ENCODE measurements around the gene PPP1R36. TPM values are rescaled to one million over a fixed set of nuclear protein-coding genes. Genes with fewer than 3 reads are reported as not detected.
"Not testable (repeated sequence)": the region's sequence is repeated elsewhere in the genome, so short reads cannot be mapped to it uniquely, and the experiment has no call there.

PPP1R36 gene
- total RNA-seq, 1 experiment from 2014 or later, result 0.24 TPM

- DNase-seq, H3K36me3 ChIP-seq, H3K27ac ChIP-seq: not testable (repeated sequence)
These were observed 81.5 kb downstream of the PPP1R36 start for GRCh38 chr14:64631222-64631621.

GRCh38 chr14:64632056-64632455 lies 82.3 kb downstream of the PPP1R36 start:
- Histone ChIP-seq H3K9me3 (replicated peaks) (no peaks in the 10 kb centered on the region), H3K36me3 (no peaks in the 10 kb centered on the region)
- no peak for DNase-seq

More at GRCh38 chr14:64631222-64631621, 81.5 kb downstream of the PPP1R36 start:
- H3K9me3 ChIP-seq (replicated peaks); H3K4me1 ChIP-seq; H3K4me3 ChIP-seq; H3K27me3 ChIP-seq: not testable (repeated sequence)

GRCh38 chr14:64634558-64634957 lies 84.8 kb downstream of the PPP1R36 start:
- H3K27me3 ChIP-seq, result no peaks in the 10 kb centered on the region
- no peaks in the 10 kb centered on the region for H3K9me3 ChIP-seq (replicated peaks)
- no peak overlapping the region for H3K27ac ChIP-seq
- no peaks in the 10 kb centered on the region for H3K36me3 ChIP-seq
- H3K4me1 ChIP-seq, result no peaks in the 10 kb centered on the region; the same call in 1 of the 2 replicates
- DNase-seq, result no peak
- no peak overlapping the region for H3K4me3 ChIP-seq

More at GRCh38 chr14:64632056-64632455, 82.3 kb downstream of the PPP1R36 start:
- H3K4me1 ChIP-seq, result no peaks in the 10 kb centered on the region; the same call in 1 of the 2 replicates
- no peak overlapping the region for H3K4me3 ChIP-seq
- no peaks in the 10 kb centered on the region for H3K27me3 ChIP-seq
- no peak overlapping the region for H3K27ac ChIP-seq

GRCh38 chr14:64636208-64636979 lies 86.6 kb downstream of the PPP1R36 start:
- H3K27ac ChIP-seq, result no peak overlapping the region
- peak overlapping the region; percentile 18 for H3K4me3 ChIP-seq
- H3K4me1 ChIP-seq, result peaks cover 4% of the 10 kb centered on the region; the same call in 1 of the 2 replicates
- H3K27me3 ChIP-seq, result no peaks in the 10 kb centered on the region
- no peaks in the 10 kb centered on the region for H3K9me3 ChIP-seq (replicated peaks)
- H3K36me3 ChIP-seq, result no peaks in the 10 kb centered on the region
- peak; percentile 40 to 75 for DNase-seq

- Histone ChIP-seq H3K9me3 (replicated peaks) (no peaks in the 10 kb centered on the region), H3K27ac (no peak overlapping the region), H3K27me3 (no peaks in the 10 kb centered on the region), H3K4me3 (no peak overlapping the region), H3K36me3 (no peaks in the 10 kb centered on the region), H3K4me1 (peaks cover 4% of the 10 kb centered on the region; the same call in 1 of the 2 replicates)
- no peak for DNase-seq
These were observed 87.2 kb downstream of the PPP1R36 start for GRCh38 chr14:64636980-64637429.

GRCh38 chr14:64637735-64638473 lies 88.1 kb downstream of the PPP1R36 start:
- Histone ChIP-seq H3K36me3 (no peaks in the 10 kb centered on the region), H3K4me3 (no peak overlapping the region), H3K9me3 (replicated peaks) (no peaks in the 10 kb centered on the region), H3K27me3 (no peaks in the 10 kb centered on the region), H3K27ac (no peak overlapping the region), H3K4me1 (peaks cover 4% of the 10 kb centered on the region; the same call in 1 of the 2 replicates)
- no peak for DNase-seq

- no peak overlapping the region for H3K27ac ChIP-seq
- DNase-seq, result no peak
- H3K4me1 ChIP-seq, result peaks cover 4% of the 10 kb centered on the region; the same call in 1 of the 2 replicates
- H3K4me3 ChIP-seq, result no peak overlapping the region
- H3K9me3 ChIP-seq (replicated peaks), result no peaks in the 10 kb centered on the region
- no peaks in the 10 kb centered on the region for H3K36me3 ChIP-seq
- H3K27me3 ChIP-seq, result no peaks in the 10 kb centered on the region
These were observed 88.9 kb downstream of the PPP1R36 start for GRCh38 chr14:64638625-64639024.

Other genes starting within 250 kb of the PPP1R36 start
- gene MTHFD1, start 161.6 kb upstream of the PPP1R36 start, total RNA-seq (2014; rRNA removed; shearing (Covaris generic)), result 104 and 109 TPM in 2 replicates
- gene AKAP5, start 84.5 kb upstream of the PPP1R36 start, total RNA-seq (2014; rRNA removed; shearing (Covaris generic)), result 2.4 and 2.5 TPM in 2 replicates
- gene ZBTB25, start 46.1 kb upstream of the PPP1R36 start, total RNA-seq (2014; rRNA removed; shearing (Covaris generic)), result 4.8 and 7.0 TPM in 2 replicates
- gene ZBTB1, start 45.2 kb upstream of the PPP1R36 start, total RNA-seq (2014; rRNA removed; shearing (Covaris generic)), result 30.1 and 37.3 TPM in 2 replicates
- gene HSPA2, start 9.2 kb upstream of the PPP1R36 start, total RNA-seq (2014; rRNA removed; shearing (Covaris generic)), result 1.8 and 1.9 TPM in 2 replicates
- gene PLEKHG3, start 154.5 kb downstream of the PPP1R36 start, total RNA-seq (2014; rRNA removed; shearing (Covaris generic)), result 20.9 and 22.4 TPM in 2 replicates

All from SJCRH30 (cell line).